Chondrocyte (in vitro differentiated cells): ENCODE data around the gene HORMAD2. TPM values are rescaled to one million over a fixed set of nuclear protein-coding genes. Genes with fewer than 3 reads are reported as not detected.

ENCODE experiments used
- DNase-seq: peaks from one replicate; pipeline ENCODE4 v3.0.0; 2021; ENCODE audit warnings: mixed read lengths, low spot score
- H3K27ac Mint-ChIP-seq: one replicate; pipeline ENCODE4 v1.8.0; 2021; ENCODE audit warnings: mild to moderate bottlenecking, moderate library complexity, mixed read lengths; ENCODE audit not compliant: unreplicated experiment
- H3K27me3 Mint-ChIP-seq: 2 replicates; pipeline ENCODE4 v1.8.0; 2021; ENCODE audit warnings: low read depth, mixed read lengths
- H3K36me3 Mint-ChIP-seq: 2 replicates; pipeline ENCODE4 v1.8.0; 2021; ENCODE audit warnings: low read depth, mixed read lengths
- H3K4me1 Mint-ChIP-seq: 2 replicates; pipeline ENCODE4 v1.8.0; 2021; ENCODE audit warnings: low read depth, mild to moderate bottlenecking, mixed read lengths
- H3K4me3 Mint-ChIP-seq: one replicate; pipeline ENCODE4 v1.8.0; 2021; ENCODE audit warnings: mild to moderate bottlenecking, moderate library complexity, mixed read lengths; ENCODE audit not compliant: unreplicated experiment
- H3K9me3 Mint-ChIP-seq: 2 replicates; pipeline ENCODE4 v1.8.0; 2021; ENCODE audit warnings: low read depth, mixed read lengths
- CTCF ChIP-seq: fragments of 200-600 bp; sonication (generic); IDR thresholded peaks from 2 replicates; pipeline ENCODE4 v1.5.0; 2021; ENCODE audit warnings: antibody characterized with exemption, mild to moderate bottlenecking, moderate library complexity
- total RNA-seq: library from RNA; stranded (reverse); gene quantifications from 3 replicates; pipeline ENCODE4 v1.2.1, GENCODE V29; 2021

The HORMAD2 gene
- total RNA-seq, 1 donor from 2014 or later, result not detected

DNA sequence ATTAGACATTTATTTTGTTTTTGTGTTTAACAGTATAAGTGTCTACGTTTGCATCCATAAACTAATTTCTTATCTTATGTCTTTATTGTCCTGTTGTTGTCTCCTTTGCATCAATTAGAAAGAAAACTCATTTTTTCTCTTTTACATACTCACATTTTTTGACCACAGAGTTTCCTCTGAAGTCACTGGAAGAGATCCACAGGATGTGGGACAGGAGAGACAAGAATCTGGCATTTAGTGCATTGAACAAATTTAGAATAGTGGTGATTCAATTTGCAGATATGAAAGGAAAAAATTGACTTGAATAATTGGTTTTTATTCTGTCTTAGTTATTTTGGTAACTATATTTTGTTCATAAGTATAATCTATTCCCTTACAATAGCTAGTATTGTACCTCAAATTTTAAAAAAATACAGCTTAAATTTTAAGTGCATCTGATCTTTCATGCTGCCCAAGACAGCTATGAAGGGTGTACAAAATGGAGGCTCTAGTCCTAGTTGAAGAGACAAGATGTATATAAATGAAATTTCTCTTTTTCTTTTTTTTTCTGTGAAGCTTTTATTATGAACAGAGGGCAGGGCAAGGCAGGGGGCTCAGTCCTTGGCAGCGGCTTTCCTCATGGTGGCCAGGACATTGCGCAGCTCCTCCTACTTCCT is 24.4 kb downstream of the HORMAD2 start:
- Mint-ChIP-seq H3K4me1 (no peaks in the 10 kb centered on the region), H3K9me3 (no peaks in the 10 kb centered on the region), H3K4me3 (no peak overlapping the region), H3K36me3 (no peaks in the 10 kb centered on the region), H3K27ac (no peak overlapping the region), H3K27me3 (no peaks in the 10 kb centered on the region)
- no peak for DNase-seq
- TF ChIP-seq CTCF, result no peak

DNA sequence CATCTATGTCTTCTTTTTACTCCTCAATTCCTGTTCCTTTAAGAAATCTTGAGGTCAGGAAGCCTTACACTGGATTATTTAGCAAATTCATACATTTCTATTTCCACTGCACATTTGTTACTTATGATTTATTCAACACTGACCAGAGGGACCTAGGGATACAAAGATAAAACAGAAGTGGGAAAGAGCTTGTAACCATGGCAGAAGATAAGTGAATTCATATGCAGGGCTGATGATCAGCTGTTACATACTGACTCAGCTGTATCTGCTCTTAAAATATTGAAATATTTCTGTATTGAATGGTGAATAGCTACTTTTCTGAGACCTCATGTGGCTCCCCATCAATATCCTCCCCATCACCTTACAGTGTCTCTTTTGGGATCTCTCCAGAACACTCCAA is 25.2 kb downstream of the HORMAD2 start:
- Mint-ChIP-seq H3K27ac (no peak overlapping the region), H3K4me1 (no peaks in the 10 kb centered on the region), H3K4me3 (no peak overlapping the region), H3K36me3 (no peaks in the 10 kb centered on the region), H3K9me3 (no peaks in the 10 kb centered on the region), H3K27me3 (no peaks in the 10 kb centered on the region)
- no peak for DNase-seq
- TF ChIP-seq CTCF, result no peak

DNA sequence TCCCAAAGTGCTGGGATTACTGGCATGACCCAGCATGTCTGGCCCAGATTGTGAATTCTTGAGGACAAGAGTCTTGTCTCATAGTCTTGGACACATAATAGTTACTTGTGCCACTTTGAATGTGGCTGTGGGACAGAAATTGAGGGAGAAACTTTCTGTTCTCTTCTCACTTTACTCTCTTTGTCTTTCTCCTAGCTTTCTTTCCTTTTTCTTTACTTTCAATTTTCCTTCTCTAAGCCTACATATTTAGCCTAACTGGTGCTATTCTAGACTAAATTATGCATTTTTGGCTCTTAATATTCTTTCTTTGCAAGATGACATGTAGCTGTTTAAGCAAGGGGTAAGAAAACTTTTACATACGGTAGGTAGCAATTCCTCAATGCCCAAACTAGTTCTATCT is 33.2 kb downstream of the HORMAD2 start:
- Mint-ChIP-seq H3K9me3 (no peaks in the 10 kb centered on the region), H3K36me3 (no peaks in the 10 kb centered on the region), H3K4me3 (no peak overlapping the region), H3K4me1 (peaks cover 7% of the 10 kb centered on the region), H3K27ac (no peak overlapping the region), H3K27me3 (no peaks in the 10 kb centered on the region)
- DNase-seq, result no peak
- TF ChIP-seq CTCF, result no peak

GRCh38 chr22:30114361-30114760 is 34.1 kb downstream of the HORMAD2 start:
- TF ChIP-seq CTCF, result no peak
- Mint-ChIP-seq H3K4me3 (no peak overlapping the region), H3K9me3 (no peaks in the 10 kb centered on the region), H3K36me3 (no peaks in the 10 kb centered on the region), H3K4me1 (peaks cover 7% of the 10 kb centered on the region), H3K27ac (no peak overlapping the region), H3K27me3 (no peaks in the 10 kb centered on the region)
- no peak for DNase-seq

GRCh38 chr22:30115705-30116104 is 35.4 kb downstream of the HORMAD2 start:
- TF ChIP-seq CTCF, result no peak
- no peak for DNase-seq
- Mint-ChIP-seq H3K27ac (no peak overlapping the region), H3K36me3 (no peaks in the 10 kb centered on the region), H3K27me3 (peaks cover 2% of the 10 kb centered on the region), H3K4me1 (peaks cover 7% of the 10 kb centered on the region), H3K9me3 (no peaks in the 10 kb centered on the region), H3K4me3 (no peak overlapping the region)
